ENCODE results near the gene RNF25. TPM values are rescaled to one million over a fixed set of nuclear protein-coding genes. Genes with fewer than 3 reads are reported as not detected.

The RNF25 gene
- 21.6 and 25.8 TPM in 2 replicates for total RNA-seq

GRCh38 chr2:218671654-218672566 is at the start of gene RNF25, which contains the start of gene STK36:
RNF25 (minus strand) TSS chr2:218672002; CDS start chr2:218671970, 32 bp downstream.
STK36 (plus strand) TSS chr2:218672086; CDS start chr2:218672830, 744 bp downstream.
- intact Hi-C loops (cut with micrococcal nuclease), result loop anchor here (1.0 to 5.0 kb wide), 5 partner anchors 13 to 175 kb away; partner anchors contain the start of genes BCS1L, CNOT9, TTLL4 and USP37
- H3K9me3 Mint-ChIP-seq, result no peaks in the 10 kb centered on the region
- peaks cover 21% of the 10 kb centered on the region for H3K4me1 Mint-ChIP-seq (ENCODE audit: low read depth)
- no peaks in the 10 kb centered on the region for H3K27me3 Mint-ChIP-seq (ENCODE audit: low read depth)
- H3K27ac Mint-ChIP-seq, result peak within 1 kb of the TSS; percentile 86
- H3K4me3 Mint-ChIP-seq (ENCODE audit: low read depth), result peak within 1 kb of the TSS; percentile 92
- DNase-seq (ENCODE audit: low spot score), result peak; percentile 75
- peaks cover 10% of the 10 kb centered on the region for H3K36me3 Mint-ChIP-seq (ENCODE audit: low read depth)

DNA sequence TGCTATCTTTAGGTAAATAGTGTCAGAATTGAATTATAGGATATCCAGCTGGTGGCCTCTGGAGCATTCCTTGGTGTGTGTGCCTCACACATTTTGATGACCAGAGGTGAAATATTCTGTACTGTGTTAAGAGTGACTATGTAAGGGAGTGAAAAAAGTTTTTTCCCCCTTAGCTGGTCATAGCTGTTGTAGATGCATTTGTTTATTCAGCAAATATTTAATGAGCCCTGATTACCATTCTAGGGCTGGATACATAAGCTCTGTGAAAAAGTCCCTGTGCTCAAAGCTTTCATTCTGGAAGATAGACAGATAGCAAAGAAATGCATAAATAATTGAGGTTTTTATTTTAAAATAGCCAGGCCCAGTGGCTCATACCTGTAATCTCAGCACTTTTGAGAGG is 49.7 kb upstream of the RNF25 start:
- H3K4me1 Mint-ChIP-seq (ENCODE audit: low read depth), result peaks cover 38% of the 10 kb centered on the region
- no peak overlapping the region for H3K4me3 Mint-ChIP-seq (ENCODE audit: low read depth)
- no peaks in the 10 kb centered on the region for H3K27me3 Mint-ChIP-seq (ENCODE audit: low read depth)
- peaks cover 31% of the 10 kb centered on the region for H3K36me3 Mint-ChIP-seq (ENCODE audit: low read depth)
- intact Hi-C loops (cut with micrococcal nuclease), result no loop called here
- peaks cover 7% of the 10 kb centered on the region for H3K9me3 Mint-ChIP-seq
- H3K27ac Mint-ChIP-seq, result no peak overlapping the region
- DNase-seq (ENCODE audit: low spot score), result no peak

- no peak overlapping the region for H3K27ac Mint-ChIP-seq
- no peaks in the 10 kb centered on the region for H3K9me3 Mint-ChIP-seq
- no peaks in the 10 kb centered on the region for H3K27me3 Mint-ChIP-seq (ENCODE audit: low read depth)
- no peak for DNase-seq (ENCODE audit: low spot score)
- H3K36me3 Mint-ChIP-seq (ENCODE audit: low read depth), result peaks cover 25% of the 10 kb centered on the region
- H3K4me1 Mint-ChIP-seq (ENCODE audit: low read depth), result peaks cover 38% of the 10 kb centered on the region
- H3K4me3 Mint-ChIP-seq (ENCODE audit: low read depth), result no peak overlapping the region
- intact Hi-C loops (cut with micrococcal nuclease), result no loop called here
Observed at GRCh38 chr2:218720048-218721041, 48.5 kb upstream of the RNF25 start.

DNA sequence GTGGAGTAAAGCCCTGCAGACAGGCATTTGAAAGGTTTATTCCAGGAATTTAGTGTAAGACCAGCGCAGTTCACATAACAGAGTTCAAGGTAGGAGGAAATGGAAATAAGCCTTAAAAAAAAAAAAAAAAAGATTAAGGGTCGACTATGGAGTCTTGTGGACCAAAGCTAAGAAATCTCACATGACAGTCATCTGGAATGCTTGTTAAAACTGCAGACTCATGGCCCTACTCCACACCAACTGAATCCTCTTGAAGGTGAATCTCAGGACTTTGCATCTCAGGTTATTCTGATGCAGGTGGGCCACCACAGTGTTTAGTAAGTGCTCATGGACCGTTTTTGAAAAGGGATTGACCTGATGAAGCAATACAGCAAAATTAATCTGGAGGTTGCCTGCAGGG is 47.7 kb upstream of the RNF25 start:
- H3K4me1 Mint-ChIP-seq (ENCODE audit: low read depth), result peaks cover 37% of the 10 kb centered on the region
- H3K27ac Mint-ChIP-seq, result no peak overlapping the region
- peaks cover 21% of the 10 kb centered on the region for H3K36me3 Mint-ChIP-seq (ENCODE audit: low read depth)
- no peak for DNase-seq (ENCODE audit: low spot score)
- intact Hi-C loops (cut with micrococcal nuclease), result no loop called here
- no peaks in the 10 kb centered on the region for H3K9me3 Mint-ChIP-seq
- H3K27me3 Mint-ChIP-seq (ENCODE audit: low read depth), result no peaks in the 10 kb centered on the region
- no peak overlapping the region for H3K4me3 Mint-ChIP-seq (ENCODE audit: low read depth)

GRCh38 chr2:218718058-218718457 is 46.3 kb upstream of the RNF25 start:
- no peaks in the 10 kb centered on the region for H3K27me3 Mint-ChIP-seq (ENCODE audit: low read depth)
- no peaks in the 10 kb centered on the region for H3K9me3 Mint-ChIP-seq
- H3K27ac Mint-ChIP-seq, result no peak overlapping the region
- H3K4me3 Mint-ChIP-seq (ENCODE audit: low read depth), result no peak overlapping the region
- intact Hi-C loops (cut with micrococcal nuclease), result no loop called here
- H3K4me1 Mint-ChIP-seq (ENCODE audit: low read depth), result peaks cover 36% of the 10 kb centered on the region
- no peak for DNase-seq (ENCODE audit: low spot score)
- H3K36me3 Mint-ChIP-seq (ENCODE audit: low read depth), result peaks cover 27% of the 10 kb centered on the region

GRCh38 chr2:218717262-218717661 is 45.5 kb upstream of the RNF25 start:
- H3K9me3 Mint-ChIP-seq, result no peaks in the 10 kb centered on the region
- no peak overlapping the region for H3K27ac Mint-ChIP-seq
- intact Hi-C loops (cut with micrococcal nuclease), result no loop called here
- DNase-seq (ENCODE audit: low spot score), result no peak
- no peaks in the 10 kb centered on the region for H3K27me3 Mint-ChIP-seq (ENCODE audit: low read depth)
- H3K4me1 Mint-ChIP-seq (ENCODE audit: low read depth), result peaks cover 29% of the 10 kb centered on the region
- H3K4me3 Mint-ChIP-seq (ENCODE audit: low read depth), result no peak overlapping the region
- H3K36me3 Mint-ChIP-seq (ENCODE audit: low read depth), result peaks cover 27% of the 10 kb centered on the region

GRCh38 chr2:218716070-218716469 is 44.3 kb upstream of the RNF25 start:
- no peak for DNase-seq (ENCODE audit: low spot score)
- Mint-ChIP-seq H3K4me1 (ENCODE audit: low read depth) (peaks cover 30% of the 10 kb centered on the region), H3K4me3 (ENCODE audit: low read depth) (no peak overlapping the region), H3K9me3 (no peaks in the 10 kb centered on the region), H3K27ac (no peak overlapping the region), H3K27me3 (ENCODE audit: low read depth) (no peaks in the 10 kb centered on the region), H3K36me3 (ENCODE audit: low read depth) (peaks cover 30% of the 10 kb centered on the region)
- intact Hi-C loops (cut with micrococcal nuclease), result no loop called here

GRCh38 chr2:218713922-218714321 is 42.1 kb upstream of the RNF25 start:
- Mint-ChIP-seq H3K4me1 (ENCODE audit: low read depth) (peaks cover 24% of the 10 kb centered on the region), H3K9me3 (no peaks in the 10 kb centered on the region), H3K27ac (no peak overlapping the region), H3K27me3 (ENCODE audit: low read depth) (no peaks in the 10 kb centered on the region), H3K4me3 (ENCODE audit: low read depth) (no peak overlapping the region), H3K36me3 (ENCODE audit: low read depth) (peaks cover 19% of the 10 kb centered on the region)
- DNase-seq (ENCODE audit: low spot score), result no peak
- intact Hi-C loops (cut with micrococcal nuclease), result no loop called here

DNA sequence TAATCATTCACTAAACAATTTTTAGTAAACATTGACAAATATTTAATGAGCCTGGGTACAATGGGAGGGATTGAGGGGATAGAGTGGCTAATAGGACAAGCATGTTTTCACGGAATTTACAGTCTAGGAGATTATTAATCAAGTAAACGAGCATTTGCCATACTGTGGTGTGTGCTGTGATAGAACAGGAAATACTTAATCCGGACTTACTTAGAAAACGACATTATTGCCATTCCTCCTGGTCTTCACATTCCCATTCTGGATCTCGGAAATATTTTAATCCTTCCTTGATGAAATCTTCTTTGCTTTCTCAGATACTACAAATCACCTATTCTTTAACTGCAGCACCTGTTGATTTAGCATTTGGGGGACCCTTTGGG is 39.7 kb upstream of the RNF25 start:
- no peak for DNase-seq (ENCODE audit: low spot score)
- H3K27ac Mint-ChIP-seq, result peak overlapping the region; percentile 84
- H3K9me3 Mint-ChIP-seq, result no peaks in the 10 kb centered on the region
- peak overlapping the region; percentile 95 for H3K4me3 Mint-ChIP-seq (ENCODE audit: low read depth)
- H3K27me3 Mint-ChIP-seq (ENCODE audit: low read depth), result no peaks in the 10 kb centered on the region
- peaks cover 14% of the 10 kb centered on the region for H3K36me3 Mint-ChIP-seq (ENCODE audit: low read depth)
- intact Hi-C loops (cut with micrococcal nuclease), result loop anchor here (2.0 kb wide), 5 partner anchors 21 to 787 kb away; partner anchors contain the start of genes CNOT9, GMPPA and USP37
- peaks cover 17% of the 10 kb centered on the region for H3K4me1 Mint-ChIP-seq (ENCODE audit: low read depth)

GRCh38 chr2:218710687-218711549 is 39.1 kb upstream of the RNF25 start, which contains the start of gene TTLL4:
TTLL4 (plus strand) TSS chr2:218710835; CDS start chr2:218737677, 26,842 bp downstream.
- Mint-ChIP-seq H3K9me3 (no peaks in the 10 kb centered on the region), H3K36me3 (ENCODE audit: low read depth) (peaks cover 11% of the 10 kb centered on the region), H3K4me1 (ENCODE audit: low read depth) (peaks cover 17% of the 10 kb centered on the region), H3K27me3 (ENCODE audit: low read depth) (peaks cover 1% of the 10 kb centered on the region), H3K4me3 (ENCODE audit: low read depth) (peak within 1 kb of the TSS; percentile 95), H3K27ac (peak within 1 kb of the TSS; percentile 84)
- DNase-seq (ENCODE audit: low spot score), result peak; percentile 98
- intact Hi-C loops (cut with micrococcal nuclease), result loop anchor here (1.0 to 2.0 kb wide), 7 partner anchors 22 to 788 kb away; partner anchors contain the start of genes BCS1L, CNOT9, GMPPA and RNF25

DNA sequence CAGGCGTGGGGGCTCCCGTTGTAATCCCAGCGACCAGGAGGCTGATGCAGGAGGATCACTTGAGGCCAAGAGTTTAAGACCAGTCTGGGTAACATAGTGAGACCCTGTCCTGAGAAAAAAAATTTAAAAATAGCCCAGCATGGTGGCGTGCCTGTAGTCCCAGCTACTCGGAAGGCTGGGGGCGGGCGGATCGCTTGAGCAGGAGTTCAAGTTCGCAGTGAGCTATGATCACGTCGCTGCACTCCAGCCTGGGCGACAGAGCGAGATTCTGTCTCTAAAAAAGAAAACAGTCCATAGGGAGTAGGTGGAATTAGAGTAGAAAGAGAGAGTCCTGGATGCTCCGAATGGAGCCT is 38.5 kb upstream of the RNF25 start:
- Mint-ChIP-seq H3K9me3 (no peaks in the 10 kb centered on the region), H3K27ac (no peak overlapping the region), H3K4me1 (ENCODE audit: low read depth) (peaks cover 17% of the 10 kb centered on the region), H3K4me3 (ENCODE audit: low read depth) (peak overlapping the region; percentile 95), H3K36me3 (ENCODE audit: low read depth) (peaks cover 9% of the 10 kb centered on the region), H3K27me3 (ENCODE audit: low read depth) (peaks cover 2% of the 10 kb centered on the region)
- intact Hi-C loops (cut with micrococcal nuclease), result loop anchor here (1.0 to 2.0 kb wide), 7 partner anchors 22 to 788 kb away; partner anchors contain the start of genes BCS1L, CNOT9, GMPPA and RNF25
- no peak for DNase-seq (ENCODE audit: low spot score)
